H1 (cell line): ENCODE data around the gene TMEM255A. TPM values are rescaled to one million over a fixed set of nuclear protein-coding genes. Genes with fewer than 3 reads are reported as not detected.

Experiments
- CTCF ChIA-PET: fragments of 300-600 bp; sonication (Branson Sonifier 250); formaldehyde crosslinking; loops from one replicate; lab custom pipeline; 2021; ENCODE audit not compliant: partially characterized antibody; lab: Charles Lee
- POLR2A ChIA-PET: fragments of 300-600 bp; sonication (Branson Sonifier 250); formaldehyde crosslinking; loops from one replicate; lab custom pipeline; 2021; ENCODE audit warnings: inconsistent platforms; ENCODE audit not compliant: partially characterized antibody; lab: Charles Lee
- DNase-seq, 2 experiments: peaks; one replicate each; pipeline versions ENCODE4 v3.0.0 to v3.0.0-alpha.2; 2010 to 2022; ENCODE audit warnings: low spot score in 2 of 2, low read depth in 1 of 2, mixed read lengths in 1 of 2
- FAIRE-seq: peaks from 2 replicates; lab custom pipeline; 2011; peaks lifted over from hg19 to GRCh38; lab: Jason Lieb, UNC
- H2AFZ ChIP-seq: 2 replicates; pipeline ENCODE4 v1.8.1; 2012; ENCODE audit warnings: low read length, inconsistent platforms
- H2AK5ac ChIP-seq: 2 replicates; pipeline ENCODE4 v1.6.1; 2013; ENCODE audit warnings: low read depth, low read length
- H2BK120ac ChIP-seq: replicated peaks from 2 replicates; pipeline ENCODE3; 2013; ENCODE audit warnings: low read depth, low read length, inconsistent platforms
- H2BK12ac ChIP-seq: 2 replicates; pipeline ENCODE4 v1.6.1; 2013; ENCODE audit warnings: low read depth, low read length
- H2BK15ac ChIP-seq: 2 replicates; pipeline ENCODE4 v1.6.1; 2013; ENCODE audit warnings: low read length
- H2BK20ac ChIP-seq: 2 replicates; pipeline ENCODE4 v1.6.1; 2013; ENCODE audit warnings: low read length
- H2BK5ac ChIP-seq: 2 replicates; pipeline ENCODE4 v1.6.1; 2013; ENCODE audit warnings: low read depth, low read length
- H3K14ac ChIP-seq: 2 replicates; pipeline ENCODE4 v1.6.1; 2013; ENCODE audit warnings: inconsistent platforms; ENCODE audit not compliant: insufficient read length
- H3K18ac ChIP-seq: 2 replicates; pipeline ENCODE4 v1.6.1; 2013; ENCODE audit warnings: low read length; ENCODE audit errors: extremely low read depth
- H3K23ac ChIP-seq: 2 replicates; pipeline ENCODE4 v1.6.1; 2013; ENCODE audit warnings: inconsistent platforms; ENCODE audit not compliant: insufficient read length
- H3K23me2 ChIP-seq: 2 replicates; pipeline ENCODE4 v1.6.1; 2013; ENCODE audit warnings: low read depth, low read length
- H3K27ac ChIP-seq: 2 replicates; pipeline ENCODE4 v1.6.1; 2011; ENCODE audit warnings: low read depth, low read length, inconsistent platforms
- H3K27me3 ChIP-seq, 4 experiments: replicated peaks in 1 of 4; 1 replicate in 1 of 4; 2 replicates in 3 of 4; pipeline versions ENCODE4 v1.6.1 to v1.8.1; 2011 to 2013; ENCODE audit warnings: low read length in 3 of 4, mild to moderate bottlenecking in 3 of 4, inconsistent platforms in 2 of 4, mixed read lengths in 2 of 4, moderate library complexity in 1 of 4; ENCODE audit not compliant: control insufficient read depth in 3 of 4, insufficient read depth in 3 of 4; ENCODE audit errors: extremely low read depth in 1 of 4
- H3K36me3 ChIP-seq, 4 experiments: 2 replicates each; pipeline versions ENCODE4 v1.6.1 to v1.8.1; 2011 to 2013; ENCODE audit warnings: mild to moderate bottlenecking in 4 of 4, low read length in 3 of 4, moderate library complexity in 2 of 4, control low read depth in 1 of 4, inconsistent platforms in 1 of 4; ENCODE audit not compliant: insufficient read depth in 4 of 4, control insufficient read depth in 2 of 4
- H3K4ac ChIP-seq: replicated peaks from 2 replicates; pipeline ENCODE3; 2013; ENCODE audit warnings: low read length, low read depth, mixed read lengths, inconsistent platforms; ENCODE audit not compliant: insufficient read length
- H3K4me1 ChIP-seq, 4 experiments: replicated peaks in 1 of 4; 1 replicate in 1 of 4; 2 replicates in 3 of 4; pipeline versions ENCODE4 v1.6.1 to v1.8.1; 2011 to 2013; ENCODE audit warnings: low read length in 3 of 4, inconsistent platforms in 2 of 4, mixed read lengths in 1 of 4; ENCODE audit not compliant: insufficient read depth in 4 of 4, control insufficient read depth in 3 of 4
- H3K4me2 ChIP-seq, 2 experiments: 2 replicates each; pipeline versions ENCODE4 v1.6.1 to v1.8.1; 2011 to 2013; ENCODE audit warnings: low read depth in 2 of 2, low read length in 2 of 2, control low read depth in 1 of 2, inconsistent platforms in 1 of 2, mild to moderate bottlenecking in 1 of 2; ENCODE audit not compliant: insufficient read depth in 1 of 2
- H3K4me3 ChIP-seq, 4 experiments: fragments of 200-600, 300-600 bp in 1 of 4; sonication (generic), shearing (Covaris generic), sonication (Bioruptor Twin) in 1 of 4; 2 replicates each; pipeline versions ENCODE4 v1.5.1 to v1.8.1; 2011 to 2016; ENCODE audit warnings: low read length in 4 of 4, low read depth in 3 of 4, control low read depth in 2 of 4, inconsistent platforms in 2 of 4, mild to moderate bottlenecking in 2 of 4, mixed read lengths in 1 of 4, moderate library complexity in 1 of 4; ENCODE audit not compliant: insufficient read depth in 2 of 4; ENCODE audit errors: extremely low read depth in 1 of 4
- H3K56ac ChIP-seq: replicated peaks from 2 replicates; pipeline ENCODE3; 2013; ENCODE audit warnings: low read depth, mild to moderate bottlenecking, mixed read lengths, low read length, inconsistent platforms; ENCODE audit not compliant: insufficient read length
- H3K79me1 ChIP-seq: 2 replicates; pipeline ENCODE4 v1.6.1; 2013; ENCODE audit warnings: low read depth, low read length, control low read depth
- H3K79me2 ChIP-seq, 2 experiments: 2 replicates each; pipeline versions ENCODE4 v1.6.1 to v1.8.1; 2012 to 2013; ENCODE audit warnings: low read length in 2 of 2, mild to moderate bottlenecking in 2 of 2, inconsistent platforms in 1 of 2; ENCODE audit not compliant: insufficient read depth in 2 of 2, control insufficient read depth in 1 of 2
- H3K9ac ChIP-seq, 4 experiments: replicated peaks in 1 of 4; 1 replicate in 1 of 4; 2 replicates in 3 of 4; pipeline versions ENCODE4 v1.6.1 to v1.8.1; 2011 to 2013; ENCODE audit warnings: low read depth in 3 of 4, low read length in 3 of 4, control low read depth in 2 of 4, mild to moderate bottlenecking in 2 of 4, moderate library complexity in 2 of 4, inconsistent platforms in 1 of 4; ENCODE audit errors: extremely low read depth in 1 of 4
- H3K9me3 ChIP-seq, 2 experiments: 2 replicates each; pipeline versions ENCODE4 v1.6.1 to v1.8.1; 2012 to 2013; ENCODE audit warnings: mild to moderate bottlenecking in 2 of 2, moderate library complexity in 2 of 2, control low read depth in 1 of 2, inconsistent platforms in 1 of 2, low read depth in 1 of 2, low read length in 1 of 2, mixed read lengths in 1 of 2; ENCODE audit not compliant: insufficient read depth in 2 of 2
- H4K20me1 ChIP-seq, 2 experiments: replicated peaks in 1 of 2; 2 replicates each; pipeline versions ENCODE3 to v1.8.1; 2011 to 2013; ENCODE audit warnings: inconsistent platforms in 2 of 2, low read length in 2 of 2, mild to moderate bottlenecking in 1 of 2; ENCODE audit not compliant: insufficient read depth in 2 of 2, control insufficient read depth in 1 of 2
- H4K5ac ChIP-seq: 2 replicates; pipeline ENCODE4 v1.6.1; 2013; ENCODE audit warnings: low read length, low read depth, mixed read lengths, inconsistent platforms; ENCODE audit not compliant: insufficient read length
- H4K8ac ChIP-seq: 2 replicates; pipeline ENCODE4 v1.8.0; 2013; ENCODE audit warnings: mild to moderate bottlenecking, moderate library complexity, low read length, inconsistent platforms; ENCODE audit not compliant: insufficient read depth; ENCODE audit errors: extremely low read depth
- H4K91ac ChIP-seq: replicated peaks from 2 replicates; pipeline ENCODE3; 2013; ENCODE audit warnings: low read length, mixed read lengths, inconsistent platforms; ENCODE audit not compliant: insufficient read length
- ATF3 ChIP-seq: IDR thresholded peaks from 2 replicates; pipeline ENCODE4 v1.6.1; 2011; ENCODE audit warnings: low read depth, mild to moderate bottlenecking, low read length; ENCODE audit not compliant: insufficient read depth
- CHD1 ChIP-seq: IDR thresholded peaks from 2 replicates; pipeline ENCODE4 v1.6.1; 2012; ENCODE audit warnings: low read depth, low read length, improper control_type of control experiment
- CHD2 ChIP-seq: IDR thresholded peaks from 2 replicates; pipeline ENCODE4 v1.6.1; 2012; ENCODE audit warnings: low read length, improper control_type of control experiment
- CTCF ChIP-seq, 3 experiments: IDR thresholded peaks; 1 replicate in 2 of 3; 2 replicates in 1 of 3; pipeline versions ENCODE4 v1.5.1 to v1.6.1; 2011; ENCODE audit warnings: low read length in 3 of 3, mild to moderate bottlenecking in 3 of 3, inconsistent platforms in 2 of 3, low read depth in 1 of 3, moderate library complexity in 1 of 3; ENCODE audit not compliant: insufficient read depth in 1 of 3; ENCODE audit errors: control extremely low read depth in 1 of 3
- GTF2F1 ChIP-seq: IDR thresholded peaks from 2 replicates; pipeline ENCODE4 v1.6.1; 2012; ENCODE audit warnings: low read depth, low read length, improper control_type of control experiment, borderline replicate concordance
- NRF1 ChIP-seq: IDR thresholded peaks from 2 replicates; pipeline ENCODE4 v1.6.1; 2011; ENCODE audit warnings: mild to moderate bottlenecking, low read depth, low read length, improper control_type of control experiment
- POU5F1 ChIP-seq: IDR thresholded peaks from 2 replicates; pipeline ENCODE4 v1.6.1; 2011; ENCODE audit warnings: low read depth, mild to moderate bottlenecking, low read length, moderate library complexity
- RFX5 ChIP-seq: IDR thresholded peaks from 2 replicates; pipeline ENCODE4 v1.6.1; 2011; ENCODE audit warnings: low read depth, low read length, improper control_type of control experiment, borderline replicate concordance
- RNF2 ChIP-seq: fragments of 200-900, 300-1000 bp; sonication (generic); IDR thresholded peaks from 2 replicates; pipeline ENCODE4 v1.7.1; 2016; ENCODE audit warnings: borderline replicate concordance, low read depth, mild to moderate bottlenecking, antibody characterized with exemption, low read length; ENCODE audit not compliant: poor library complexity, severe bottlenecking; ENCODE audit errors: missing control alignments
- SRF ChIP-seq: IDR thresholded peaks from 2 replicates; pipeline ENCODE4 v1.6.1; 2011; ENCODE audit warnings: mild to moderate bottlenecking, low read depth, low read length, moderate library complexity
- WGBS, 2 experiments: shearing (Covaris generic) in 1 of 2; methylation state at CpG; one replicate each; pipeline versions ENCODE4 v1.1.6 to v1.1.7; 2013 to 2015; ENCODE audit warnings: low lambda C conversion rate in 2 of 2, mixed read lengths in 2 of 2, inconsistent platforms in 1 of 2, low coverage in 1 of 2, missing lambda C conversion rate in 1 of 2; ENCODE audit not compliant: insufficient replicate concordance in 2 of 2, insufficient coverage in 1 of 2, insufficient read length in 1 of 2; ENCODE audit errors: extremely low coverage in 1 of 2, missing lambda C conversion rate in 1 of 2; 5-methylcytosine and 5-hydroxymethylcytosine counted together
- polyA plus RNA-seq, 7 experiments: library from polyadenylated mRNA; depleted of rRNA in 3 of 7; stranded (reverse) in 5 of 7; unstranded in 2 of 7; fragments of >200 nt in 5 of 7; fragments of 200-250 nt in 2 of 7; gene quantifications; 1 replicate in 5 of 7; 2 replicates in 1 of 7; 4 replicates in 1 of 7; pipeline versions ENCODE4 v1.2.1 to v1.2.3, GENCODE V29; 2011 to 2013; ENCODE audit warnings: missing spikeins in 2 of 7, mixed read lengths in 2 of 7
- total RNA-seq: library from RNA; stranded (reverse); fragmentation: NEBNext Ultra II Directional; extraction: Animal tissue kit (Norgen Biotek cat#: 25700); gene quantifications from 2 replicates; pipeline ENCODE4 v1.2.1, GENCODE V29; 2021

TMEM255A gene
- total and polyA plus RNA-seq, 2 of the 8 experiments (the other 6 are each of a cell fraction or from before 2014, with no cell fraction given) = 0.73 to 2.3 TPM

GRCh38 chrX:120350450-120351138 is 39.3 kb upstream of the TMEM255A start:
- Histone ChIP-seq H3K14ac (no peak overlapping the region), H3K9me3 (no peaks in the 10 kb centered on the region), H3K27ac (no peak overlapping the region), H2AK5ac (no peak overlapping the region), H3K56ac (no peak overlapping the region), H3K9ac (no peak overlapping the region), H2BK12ac (no peak overlapping the region), H2AFZ (no peak overlapping the region), H2BK15ac (no peak overlapping the region), H3K27me3 (no peaks in the 10 kb centered on the region), H3K79me2 (no peaks in the 10 kb centered on the region), H3K4me1 (no peaks in the 10 kb centered on the region), H4K8ac (no peak overlapping the region), H3K18ac (no peak overlapping the region), H3K4ac (no peak overlapping the region), H3K23me2 (no peaks in the 10 kb centered on the region), H3K4me3 (no peak overlapping the region), H3K36me3 (no peaks in the 10 kb centered on the region), H3K23ac (no peak overlapping the region), H4K20me1 (no peaks in the 10 kb centered on the region), H2BK20ac (no peak overlapping the region), H4K5ac (no peak overlapping the region), H2BK120ac (no peak overlapping the region), H3K79me1 (no peaks in the 10 kb centered on the region), H4K91ac (no peak overlapping the region), H2BK5ac (no peak overlapping the region), H3K4me2 (no peak overlapping the region)
- CTCF ChIA-PET = interaction anchor here (0.7 to 1.2 kb wide), 2 partner anchors 30 to 1524 kb away, joined by 3 read pairs; no protein-coding TSS in a partner anchor
- no peak for FAIRE-seq
- WGBS, 2 experiments = 77% methylated on average over 3 of the region's 4 CpGs; no CpG with 5 or more reads in 1 of the 2 experiments
- DNase-seq = no peak
- POLR2A ChIA-PET = no interaction called here
- TF ChIP-seq SRF (no peak), RFX5 (no peak), CHD1 (no peak), CTCF (IDR thresholded peaks at IDR 0.05; ENCODE audit: control extremely low read depth in 1 of 3, insufficient read depth in 1 of 3, low read depth in 1 of 3, low read length in 3 of 3) (no peak), POU5F1 (no peak), GTF2F1 (no peak), RNF2 (no peak), CHD2 (no peak), ATF3 (no peak), NRF1 (no peak)
